ENCODE measurements around the gene USP51. TPM values are rescaled to one million over a fixed set of nuclear protein-coding genes. Genes with fewer than 3 reads are reported as not detected.

The USP51 gene
- total and polyA plus RNA-seq, 2 experiments from 2014 or later: 1.4 to 7.3 TPM

Other genes with a start within 250 kb of the USP51 start
- not detected in 2 replicates for gene PAGE3, start 224.9 kb downstream of the USP51 start, total RNA-seq
- not detected in 2 replicates for gene PAGE3, start 224.9 kb downstream of the USP51 start, polyA plus RNA-seq
- 65.7 and 88.9 TPM in 2 replicates for gene MAGEH1, start 37.7 kb downstream of the USP51 start, total RNA-seq
- 80.4 and 86.7 TPM in 2 replicates for gene MAGEH1, start 37.7 kb downstream of the USP51 start, polyA plus RNA-seq
- gene FOXR2, start 133.6 kb upstream of the USP51 start, total RNA-seq: not detected in 2 replicates
- not detected in 2 replicates for gene FOXR2, start 133.6 kb upstream of the USP51 start, polyA plus RNA-seq
- gene RRAGB, start 227.9 kb upstream of the USP51 start, total RNA-seq: 20.6 and 38.3 TPM in 2 replicates
- 44.4 and 45.6 TPM in 2 replicates for gene RRAGB, start 227.9 kb upstream of the USP51 start, polyA plus RNA-seq

All from cardiac muscle cell (in vitro differentiated cells and primary cell).